Sigmoid colon (tissue), 3 donors: ENCODE data around the gene CENPP.

Source experiments
- CTCF ChIP-seq, 4 experiments: fragments of 450-650 bp in 3 of 4; fragments of 200-600 bp in 1 of 4; IDR thresholded peaks; one replicate each; pipeline ENCODE4 v1.5.1; 2016 to 2019; ENCODE audit warnings: antibody characterized with exemption in 4 of 4, mild to moderate bottlenecking in 3 of 4, moderate library complexity in 2 of 4
- POLR2A ChIP-seq, 2 donors: fragments of 450-650 bp; IDR thresholded peaks; one replicate each; pipeline ENCODE4 v1.6.1; 2016; ENCODE audit warnings: antibody characterized with exemption in 2 of 2, mild to moderate bottlenecking in 2 of 2, moderate library complexity in 2 of 2

- TF ChIP-seq CTCF (IDR thresholded peaks at IDR 0.05) (no peak), POLR2A (IDR thresholded peaks at IDR 0.05) (no peak)
These were observed 283.2 kb downstream of the CENPP start for GRCh38 chr9:92608909-92609445.
